ENCODE results near the gene PJA2.

Gene PJA2

DNA sequence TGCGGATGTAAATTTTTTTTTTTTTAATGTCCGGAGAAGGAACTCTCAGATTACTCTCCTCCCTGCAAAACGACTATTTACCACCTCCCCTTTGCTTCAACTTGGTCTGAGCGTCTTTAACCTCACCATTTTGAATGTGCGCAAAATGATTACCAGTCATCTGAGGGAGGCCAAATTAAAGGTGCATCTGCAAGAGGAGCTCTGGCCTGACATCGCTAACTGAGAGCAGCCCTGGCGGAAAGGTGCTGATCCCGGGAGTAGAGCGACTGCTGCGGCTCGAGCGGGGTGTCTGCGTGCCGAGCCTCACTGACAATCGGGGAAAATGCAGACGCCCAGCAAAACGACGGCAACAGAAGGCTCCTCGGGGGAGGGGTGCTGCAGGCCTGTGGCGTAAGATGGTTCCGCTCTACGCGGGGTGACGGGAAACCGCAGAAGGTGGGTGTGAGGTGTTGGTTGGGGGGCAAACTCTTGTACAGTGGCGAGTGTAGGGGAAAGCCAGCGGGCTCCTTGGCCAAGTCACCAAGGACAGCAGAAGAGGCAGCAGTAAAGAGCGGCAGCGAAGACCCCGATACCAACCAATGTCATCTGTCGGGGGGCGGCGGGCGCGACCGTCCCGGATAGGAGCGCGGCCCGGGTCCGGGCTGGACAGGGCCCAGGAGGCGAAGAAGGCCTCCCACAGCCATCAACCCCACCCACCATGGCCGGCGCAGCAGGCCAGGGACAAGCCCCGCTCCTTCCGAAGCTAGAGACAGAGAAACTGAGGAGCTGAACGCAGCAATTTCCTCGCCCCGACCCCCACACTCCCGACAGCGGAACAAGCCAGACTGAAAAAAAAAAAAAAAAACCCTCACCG lies 557 bp downstream of the PJA2 start:
- peak; percentile 78 for DNase-seq

DNA sequence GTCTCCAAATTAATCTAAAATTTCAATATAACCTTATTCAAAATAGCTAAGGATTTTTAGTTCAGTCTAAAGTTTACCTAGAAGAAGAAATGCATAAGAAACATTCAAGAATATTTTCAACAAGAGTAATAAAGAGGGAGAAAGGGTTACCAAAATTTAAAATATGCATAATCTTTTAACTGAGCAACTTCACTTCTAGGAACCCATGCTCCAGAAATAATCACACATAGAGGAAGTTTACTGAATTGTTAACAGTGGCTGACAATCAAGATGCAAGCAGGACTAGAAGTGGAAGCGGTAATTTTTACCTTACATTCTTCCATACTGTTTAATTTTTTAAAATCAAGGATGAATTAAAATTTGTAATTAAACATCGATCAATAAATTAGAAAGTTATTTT lies 1.9 kb downstream of the PJA2 start:
- no peak for DNase-seq

DNA sequence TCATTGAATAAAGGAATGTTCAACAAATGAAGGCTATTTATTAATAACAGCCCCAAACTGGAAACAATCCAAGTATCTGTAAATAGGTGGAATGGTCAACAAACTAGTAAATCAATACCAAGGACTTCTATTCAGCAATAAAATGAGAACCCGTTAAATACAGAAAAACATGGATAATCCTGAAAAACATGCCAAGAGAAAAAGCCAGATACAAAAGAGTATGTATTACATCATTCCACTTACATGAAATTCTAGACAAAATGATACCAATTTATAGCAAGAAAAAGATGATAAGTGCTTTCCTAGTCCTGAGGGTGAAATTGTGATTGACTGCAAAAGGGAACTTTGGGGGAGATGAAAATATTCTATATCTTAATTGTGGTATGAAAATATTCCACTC lies 3.1 kb downstream of the PJA2 start:
- no peak for DNase-seq

DNA sequence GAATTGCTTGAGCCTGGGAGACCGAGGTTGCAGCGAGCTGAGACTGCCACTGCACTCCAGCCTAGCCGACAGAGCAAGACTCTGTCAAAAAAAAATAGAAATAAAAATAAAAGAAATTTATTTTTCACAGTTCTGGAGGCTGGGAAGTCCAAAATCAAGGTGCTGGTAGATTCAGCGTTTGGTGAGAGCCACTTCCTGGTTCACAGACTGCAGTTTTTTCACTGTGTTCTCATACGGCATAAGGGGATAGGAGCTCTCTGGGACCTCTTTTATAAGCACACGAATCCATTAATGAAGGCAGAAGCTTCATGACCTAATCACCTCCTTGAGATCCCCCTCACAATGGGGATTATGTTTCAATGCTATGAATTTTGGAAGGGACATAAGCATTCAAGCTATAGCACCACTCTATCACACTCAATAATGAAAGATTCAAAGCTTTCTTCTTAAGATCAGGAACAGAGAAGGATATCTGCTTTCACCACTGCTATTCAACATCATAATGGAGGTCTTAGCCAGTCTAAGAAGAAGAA lies 5.3 kb downstream of the PJA2 start:
- no peak for DNase-seq

DNA sequence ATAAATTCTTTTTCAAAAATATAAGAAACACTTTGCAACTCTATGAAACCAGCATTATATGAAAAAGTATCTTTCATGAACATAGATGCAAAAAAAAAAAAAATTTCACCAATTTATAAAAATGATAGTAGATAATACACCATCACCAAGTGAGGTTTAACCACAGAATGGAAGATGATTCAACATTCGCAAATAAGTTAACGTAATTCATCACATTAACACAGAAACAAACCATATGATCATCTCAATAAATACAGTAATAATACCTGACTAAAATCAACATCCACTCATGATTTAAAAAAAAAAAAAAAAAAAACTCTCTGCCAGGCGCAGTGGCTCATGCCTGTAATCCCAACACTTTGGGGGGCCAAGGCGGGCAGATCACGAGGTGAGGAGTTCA lies 6.3 kb downstream of the PJA2 start:
- DNase-seq, result no peak

DNA sequence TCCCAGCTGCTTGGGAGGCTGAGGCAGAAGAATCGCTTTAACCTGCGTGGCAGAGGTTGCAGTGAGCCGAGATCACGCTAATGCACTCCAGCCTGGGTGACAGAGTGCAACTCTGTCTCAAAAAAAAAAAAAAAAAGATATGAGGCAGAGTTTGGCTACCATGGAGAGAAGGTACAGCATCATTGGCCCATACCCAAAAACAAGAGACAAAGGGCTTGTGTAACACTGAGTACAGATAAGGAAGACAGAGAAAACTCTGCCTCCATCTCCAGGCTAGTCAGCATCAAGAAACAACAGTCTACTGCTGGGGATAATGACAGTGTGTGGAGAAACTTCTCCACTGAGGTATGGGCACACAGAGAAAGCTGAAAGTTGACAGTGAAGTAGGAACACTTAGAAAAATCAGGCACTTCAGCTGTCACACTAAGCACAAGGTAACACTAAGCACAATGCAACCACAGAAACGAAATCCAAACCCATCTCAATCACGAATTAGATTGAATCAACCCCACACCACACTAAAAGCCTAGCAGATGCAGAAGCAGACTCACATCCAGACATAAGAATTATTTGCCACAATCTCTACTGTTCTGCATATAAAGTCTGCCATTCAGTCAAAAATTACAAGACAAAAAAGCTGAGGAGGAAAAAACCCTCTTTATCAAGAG lies 10.5 kb downstream of the PJA2 start:
- DNase-seq, result no peak

DNA sequence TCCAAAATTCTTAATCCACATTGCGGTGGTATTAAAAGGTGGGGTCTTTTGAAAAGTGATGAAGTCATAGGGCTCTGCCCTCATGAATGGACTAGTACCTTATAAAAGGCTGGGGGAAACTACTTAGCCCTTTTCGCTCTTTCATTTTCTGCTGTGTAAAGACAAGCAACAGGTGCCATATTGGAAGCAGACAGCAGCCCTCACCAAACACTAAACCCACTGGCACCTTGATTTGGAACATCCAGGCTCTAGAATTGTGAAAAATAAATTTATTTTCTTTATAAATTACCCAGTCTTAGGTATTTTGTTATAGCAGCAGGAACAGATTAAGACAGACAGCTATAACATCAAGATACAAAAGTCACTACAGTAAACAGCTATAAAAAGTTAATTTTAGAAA lies 12.8 kb downstream of the PJA2 start:
- no peak for DNase-seq

DNA sequence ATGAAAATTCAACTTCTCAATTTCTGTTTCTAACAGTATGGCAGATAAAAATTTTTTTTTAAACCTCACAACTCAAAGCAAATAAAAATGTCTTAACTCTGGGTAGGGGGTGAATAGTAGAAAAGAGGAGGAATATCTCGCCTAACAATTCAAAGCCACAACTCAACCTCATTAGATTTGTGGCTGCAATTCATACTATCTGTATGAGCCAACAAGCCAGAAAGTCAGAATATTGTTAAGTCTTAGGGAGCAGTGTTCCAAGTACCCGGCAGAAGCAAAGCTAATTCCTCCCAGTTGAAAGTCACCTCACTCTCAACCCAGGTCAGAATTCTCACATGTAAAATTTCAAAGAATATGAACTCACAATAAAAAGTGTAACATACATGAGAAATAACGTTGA lies 15.0 kb downstream of the PJA2 start:
- DNase-seq, result no peak

DNA sequence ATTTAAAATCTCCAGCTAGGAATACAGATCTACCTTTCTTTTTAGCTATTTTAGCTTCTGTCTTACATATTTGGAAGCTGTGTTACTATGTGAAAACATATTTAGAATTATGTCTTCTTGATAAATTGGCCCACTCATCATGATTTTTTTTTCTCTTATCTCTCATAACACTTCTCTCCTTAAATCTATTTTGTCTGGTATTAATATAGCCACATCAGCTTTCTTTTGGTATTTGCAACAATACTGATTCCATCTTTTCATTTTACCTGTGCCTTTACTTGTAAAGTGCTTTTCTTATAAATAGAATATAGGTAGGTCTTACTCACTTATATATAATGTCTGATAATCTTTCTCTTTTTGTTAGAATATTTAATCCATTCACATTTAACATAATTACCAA lies 19.6 kb downstream of the PJA2 start:
- no peak for DNase-seq

DNA sequence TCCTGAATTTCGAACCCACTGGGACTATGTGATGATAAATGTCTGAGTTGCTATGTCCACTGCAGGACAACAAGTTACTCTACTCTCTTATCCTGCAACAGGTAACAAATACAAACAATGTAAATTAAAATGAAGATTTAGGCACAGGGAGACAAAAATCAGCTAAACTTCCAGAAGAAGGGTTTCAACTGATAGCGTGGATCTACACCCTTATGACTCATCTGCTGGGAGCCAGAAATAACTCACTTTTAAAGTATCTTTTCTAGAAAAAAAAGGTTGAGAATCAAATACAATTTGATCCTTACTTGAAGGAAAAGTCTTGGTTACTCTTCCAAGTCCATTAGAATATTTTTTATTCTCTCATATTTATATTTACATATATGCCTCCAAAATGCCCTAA lies 21.4 kb downstream of the PJA2 start:
- DNase-seq, result no peak

DNA sequence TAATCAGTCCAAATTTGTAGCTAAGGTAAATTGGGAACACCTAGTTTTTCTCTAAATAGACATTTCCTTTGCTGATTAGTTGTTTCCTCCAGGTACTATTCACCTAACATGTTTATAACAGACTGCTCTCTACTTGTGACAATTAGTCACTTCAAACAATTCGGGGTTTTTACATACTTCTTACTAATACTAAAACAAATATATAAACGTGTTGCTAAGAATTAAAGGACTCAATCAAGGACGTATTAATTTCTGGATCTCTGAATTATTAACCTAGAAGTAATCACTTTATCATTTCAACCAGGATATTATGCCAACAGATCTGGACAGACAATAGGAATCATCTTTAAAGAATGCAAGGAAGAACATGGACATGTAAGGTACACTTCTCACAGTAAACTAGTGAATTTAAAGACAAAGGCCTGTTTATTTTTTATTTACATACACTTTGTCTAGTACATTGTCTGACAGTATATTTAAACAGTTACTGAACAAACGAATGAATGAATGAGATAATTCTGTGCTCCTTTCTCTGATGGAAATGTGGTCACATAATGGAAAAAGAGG lies 22.3 kb downstream of the PJA2 start:
- no peak for DNase-seq

DNA sequence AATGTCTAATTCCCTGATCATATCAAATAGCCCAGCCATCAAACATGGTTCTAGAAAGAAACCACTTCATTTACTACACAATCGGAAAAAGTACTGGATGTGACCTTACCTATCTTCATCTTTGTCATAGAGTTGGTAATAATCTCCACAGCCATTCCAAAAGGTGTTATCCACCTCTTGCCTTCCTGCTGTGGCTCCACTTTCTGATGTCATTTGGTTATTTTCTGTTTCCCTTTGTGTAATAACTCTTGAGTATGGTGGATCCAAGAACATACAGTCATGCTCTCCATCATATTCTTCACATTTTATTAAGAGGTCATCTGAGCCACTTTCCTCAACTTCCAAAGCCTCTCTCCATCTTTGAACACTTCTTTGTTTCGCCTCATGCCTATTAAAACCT lies 31.7 kb downstream of the PJA2 start:
- DNase-seq, result no peak

DNA sequence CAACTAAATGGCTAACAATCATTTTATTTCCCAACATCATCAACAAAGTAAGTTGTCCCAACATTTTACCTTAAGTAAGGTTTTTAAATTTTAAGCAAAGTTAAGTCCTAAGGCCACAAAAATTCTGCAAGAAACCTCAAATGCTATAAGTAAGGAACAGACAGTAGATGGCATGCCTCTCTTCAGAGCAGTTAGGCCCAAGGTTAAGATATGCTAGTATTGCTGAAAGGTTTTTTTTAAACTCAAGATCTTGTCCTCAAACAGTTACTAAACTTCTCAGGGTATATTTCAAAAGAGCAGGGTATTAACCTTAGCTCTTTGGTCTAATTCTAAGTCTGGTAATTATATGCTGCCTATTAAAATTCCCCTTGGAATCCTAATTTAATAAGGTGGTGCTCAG lies 35.1 kb downstream of the PJA2 start:
- DNase-seq, result no peak

DNA sequence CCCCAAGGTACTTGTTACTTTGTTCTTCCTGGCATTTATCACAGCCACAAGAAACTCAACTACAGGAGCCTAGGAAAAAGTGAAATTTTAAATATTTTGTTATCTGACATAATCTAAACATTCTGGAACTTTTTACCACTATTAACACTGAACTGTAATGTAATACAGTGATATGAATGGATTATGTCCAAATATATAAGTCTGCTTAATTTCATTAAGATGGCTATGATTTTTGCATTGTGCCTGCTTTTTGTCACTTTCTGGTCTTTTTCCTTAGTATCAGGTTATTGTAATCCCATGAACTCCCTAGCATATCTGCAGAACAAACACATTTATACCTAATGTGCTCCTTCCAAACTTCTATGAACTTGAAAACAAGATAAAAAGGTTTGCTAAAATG lies 35.8 kb downstream of the PJA2 start:
- DNase-seq, result no peak

DNA sequence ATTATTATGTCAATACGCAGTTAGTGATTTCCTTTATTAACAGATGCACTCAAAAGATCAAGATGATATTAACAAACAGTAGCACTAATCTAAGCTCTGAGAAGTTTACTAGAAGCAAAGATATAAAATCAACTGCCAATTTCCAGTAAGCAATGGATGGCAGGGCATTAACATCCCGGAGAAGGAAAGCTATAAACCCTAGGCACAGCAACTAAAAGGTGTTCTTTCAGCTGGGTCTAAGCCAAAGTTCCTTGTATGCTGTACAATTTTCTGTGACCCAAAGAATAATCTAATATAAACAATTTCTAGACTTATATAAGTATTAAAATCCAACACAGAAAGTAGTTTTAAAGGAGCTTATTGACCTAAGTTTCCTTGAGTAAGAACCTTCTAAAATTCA lies 39.4 kb downstream of the PJA2 start:
- DNase-seq, result no peak

DNA sequence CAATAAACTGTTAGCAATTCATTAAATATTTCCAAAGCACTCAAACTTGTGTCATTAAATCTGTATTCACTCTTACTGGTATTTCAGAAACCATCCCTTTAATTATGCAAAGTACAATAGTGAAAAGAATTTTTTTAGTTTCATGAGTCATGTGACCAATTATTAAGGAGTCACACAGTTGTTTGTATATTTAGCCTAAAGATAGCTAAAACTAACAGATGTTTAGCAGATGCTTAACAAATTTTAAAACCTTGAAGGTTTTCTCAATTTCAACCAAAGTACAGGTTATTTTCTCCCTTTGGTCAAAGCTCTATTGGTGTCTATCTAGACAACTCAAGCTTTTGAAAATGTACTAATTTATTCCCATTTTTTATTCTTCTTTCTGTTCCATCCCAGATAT lies 44.1 kb downstream of the PJA2 start:
- no peak for DNase-seq

DNA sequence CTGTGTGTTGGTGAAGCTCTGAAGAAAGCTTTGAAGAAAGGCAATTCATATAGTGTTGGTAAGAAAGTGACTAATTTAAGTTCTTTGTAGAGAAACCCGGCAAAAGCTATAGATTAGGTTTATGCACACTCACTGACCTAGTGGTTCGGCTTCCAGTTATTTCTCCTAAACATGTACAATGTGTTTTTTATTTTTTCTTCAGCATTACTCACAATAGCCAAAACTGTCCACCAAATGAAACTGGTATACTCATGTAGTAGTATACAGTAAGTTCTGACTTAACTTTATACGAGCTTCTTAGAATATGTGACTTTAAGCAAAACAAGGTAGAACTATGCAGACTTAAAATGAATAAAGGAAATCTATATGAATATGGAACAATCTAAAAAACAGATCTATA lies 44.8 kb downstream of the PJA2 start:
- DNase-seq, result no peak

DNA sequence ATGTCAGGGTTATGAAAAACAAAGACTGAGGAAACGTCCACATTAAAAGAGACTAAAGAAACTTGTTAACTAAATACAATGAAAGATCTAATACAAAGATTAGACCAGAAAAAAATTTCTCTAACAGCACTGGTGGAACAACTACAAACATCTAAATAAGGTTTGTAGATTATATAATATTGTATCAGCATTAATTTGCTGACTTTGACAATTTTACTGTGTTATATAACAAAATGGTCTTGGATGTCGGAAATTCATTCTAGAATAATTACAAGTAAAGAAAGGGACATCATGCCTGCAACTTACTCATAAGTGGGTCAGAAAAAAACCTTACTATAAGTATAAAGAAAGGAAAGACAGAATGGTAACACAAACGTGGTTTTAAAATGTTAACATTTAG lies 50.1 kb downstream of the PJA2 start:
- no peak for DNase-seq

DNA sequence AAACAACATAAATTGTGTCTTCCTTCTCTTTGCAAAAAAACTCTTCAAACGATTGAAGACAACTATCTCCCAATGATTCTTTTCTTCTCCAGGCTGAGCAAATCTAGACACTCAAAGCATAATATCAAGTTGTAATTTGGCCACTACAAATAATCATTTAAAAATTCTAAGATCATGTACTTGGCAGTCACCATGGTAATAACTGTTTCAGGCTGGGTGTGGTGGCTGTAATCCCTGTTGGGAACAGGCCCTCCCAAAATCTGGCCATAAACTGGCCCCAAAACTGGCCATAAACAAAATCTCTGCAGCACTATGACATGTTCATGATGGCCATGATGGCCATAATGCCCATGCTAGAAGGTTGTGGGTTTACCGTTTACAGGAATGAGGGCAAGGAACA lies 52.0 kb downstream of the PJA2 start:
- DNase-seq, result no peak

DNA sequence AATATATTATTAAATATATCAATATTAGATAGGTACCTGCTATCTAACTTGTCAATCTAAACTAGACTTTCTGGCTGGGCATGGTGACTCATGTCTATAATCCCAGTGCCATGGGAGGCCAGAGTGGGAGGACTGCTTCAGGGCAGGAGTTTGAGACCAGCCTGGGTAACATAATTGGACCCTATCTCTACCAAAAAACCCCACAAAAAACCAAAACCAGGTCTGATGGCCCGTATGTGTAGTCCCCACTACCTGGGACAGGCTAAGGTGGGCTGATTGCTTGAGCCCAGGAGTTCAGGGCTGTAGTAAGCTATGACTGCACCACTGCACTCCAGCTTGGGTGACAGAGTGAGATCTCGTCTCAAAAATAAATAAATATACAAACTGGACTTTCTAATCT lies 55.0 kb downstream of the PJA2 start:
- DNase-seq, result no peak

DNA sequence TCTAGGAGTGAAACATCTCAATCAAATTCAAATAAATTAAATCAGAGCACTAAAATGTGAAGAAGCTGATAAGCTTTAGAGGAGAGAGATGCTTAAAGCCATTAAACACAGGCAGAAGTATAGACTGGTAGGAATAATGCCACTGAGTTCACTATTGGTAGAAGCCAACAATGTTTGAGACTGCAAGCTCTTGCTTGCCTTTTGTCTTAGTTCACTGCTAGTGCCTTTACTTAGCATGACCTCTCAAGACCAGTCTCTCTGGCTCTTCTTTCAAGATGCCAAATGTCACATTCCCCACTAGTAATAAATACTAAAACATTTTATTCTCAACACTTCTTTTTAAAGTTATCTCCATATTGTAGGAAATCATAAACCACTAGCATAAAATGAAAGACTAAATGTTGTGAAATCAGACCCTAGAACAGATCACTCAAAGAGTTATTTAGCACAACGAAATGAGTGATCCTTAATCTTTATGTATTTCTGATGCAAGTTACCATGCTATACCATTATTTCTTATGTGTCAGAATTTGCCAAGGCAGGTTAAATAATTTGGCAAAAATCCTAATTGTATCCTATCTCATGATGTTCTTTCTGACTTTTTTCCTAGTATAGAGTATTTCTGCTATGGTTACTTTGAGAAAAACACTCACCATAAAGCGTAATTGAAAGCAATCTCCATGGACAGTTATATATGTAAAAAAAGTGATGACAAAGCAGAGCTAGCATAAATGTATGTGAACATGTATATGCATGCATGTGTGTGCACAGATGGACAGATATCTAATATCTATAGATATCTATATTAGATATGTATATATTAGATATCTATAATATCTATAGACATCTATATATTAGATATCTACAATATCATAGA lies 57.5 kb downstream of the PJA2 start:
- DNase-seq, result no peak

DNA sequence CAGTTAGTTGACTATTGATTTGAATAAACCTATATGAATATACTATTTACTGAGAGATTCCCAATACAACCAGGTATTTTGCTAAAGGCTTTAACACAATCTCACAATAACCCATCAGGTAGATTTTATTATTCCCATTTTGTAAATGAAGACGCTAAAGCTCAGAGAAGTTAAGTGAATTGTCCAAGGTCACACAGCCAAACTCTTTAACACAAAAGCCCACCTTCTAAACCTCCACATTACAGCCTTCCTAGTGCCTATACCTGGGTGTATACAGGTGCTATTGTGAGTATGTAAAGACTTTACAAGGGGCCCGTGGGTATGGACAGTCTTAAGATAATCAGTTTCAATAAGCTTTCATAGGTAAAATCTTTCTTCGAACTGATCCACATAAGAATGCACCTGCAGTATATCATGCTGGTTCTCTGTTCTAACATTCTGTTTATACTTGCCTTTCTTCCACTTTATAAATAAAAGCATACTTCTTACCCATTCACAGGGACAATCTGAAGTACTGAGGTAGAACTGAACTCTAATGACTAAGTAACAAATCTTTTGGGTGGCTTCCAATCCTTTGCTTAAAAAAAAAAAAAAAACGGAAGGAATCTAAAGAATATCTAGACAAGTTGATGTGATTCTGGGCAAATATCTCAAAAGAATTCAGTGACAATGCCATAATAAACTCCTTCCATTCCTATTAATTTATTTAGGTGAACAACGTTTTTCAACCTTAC lies 59.1 kb downstream of the PJA2 start:
- no peak for DNase-seq
